Measurements from ENCODE around the gene PRKG1. TPM values are rescaled to one million over a fixed set of nuclear protein-coding genes. Genes with fewer than 3 reads are reported as not detected.

Gene PRKG1
- total and polyA plus RNA-seq, 2 of the 4 experiments (the other 2 are of a cell fraction): 3.5 to 18.3 TPM

DNA sequence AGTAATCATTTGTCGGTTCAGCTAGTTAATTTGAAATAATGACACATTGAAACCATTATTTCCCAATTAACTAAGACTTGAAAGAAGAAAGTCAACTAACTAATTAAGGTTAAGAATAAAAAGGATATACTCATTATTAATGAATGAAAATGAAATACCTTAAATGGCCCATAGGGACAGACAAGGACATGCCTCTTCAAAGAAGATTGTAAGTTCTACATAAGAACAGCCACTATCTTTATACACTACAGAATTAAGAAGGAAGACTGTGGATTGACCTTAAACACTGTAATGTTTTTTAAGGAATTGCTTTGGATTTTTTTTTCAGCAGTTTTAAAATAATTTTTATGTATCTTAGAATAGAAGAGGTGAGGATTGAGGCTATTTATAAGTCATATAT, 564.5 kb downstream of the PRKG1 start:
- no peaks in the 10 kb centered on the region for H3K27me3 ChIP-seq (ENCODE audit: control insufficient read depth, insufficient read depth, low read length)
- no peak overlapping the region for H3K9ac ChIP-seq (ENCODE audit: low read depth, low read length)
- H3K36me3 ChIP-seq (ENCODE audit: control insufficient read depth, insufficient read depth, low read length): no peaks in the 10 kb centered on the region
- H3K23ac ChIP-seq (ENCODE audit: low read depth, low read length): no peak overlapping the region
- dilution Hi-C loops (cut with HindIII; ENCODE audit: low sequenced_read_pairs, unreplicated experiment): no loop called here
- no peak overlapping the region for H2BK5ac ChIP-seq (ENCODE audit: low read depth, low read length, poor library complexity, severe bottlenecking)
- no peak overlapping the region for H2BK20ac ChIP-seq (ENCODE audit: low read depth, low read length)
- H2AK9ac ChIP-seq (replicated peaks; ENCODE audit: low read depth, low read length, poor library complexity): no peak overlapping the region
- intact Hi-C loops (cut with micrococcal nuclease): no loop called here
- no peak overlapping the region for H3K56ac ChIP-seq (ENCODE audit: extremely low read depth, insufficient read depth, low read length)
- no peaks in the 10 kb centered on the region for H3K9me1 ChIP-seq (ENCODE audit: insufficient read depth, low read length)
- TF ChIP-seq RFX5 (IDR thresholded peaks at IDR 0.05; ENCODE audit: low read depth, low read length): no peak
- no peak for TF ChIP-seq BHLHE40 (IDR thresholded peaks at IDR 0.05; ENCODE audit: low read depth, low read length)
- TF ChIP-seq MXI1 (IDR thresholded peaks at IDR 0.05; ENCODE audit: borderline replicate concordance, low read depth, low read length): no peak
- no peak for TF ChIP-seq NFE2L2 (IDR thresholded peaks at IDR 0.05; ENCODE audit: low read depth, low read length)
- no peak for TF ChIP-seq RCOR1 (IDR thresholded peaks at IDR 0.05; ENCODE audit: insufficient replicate concordance, low read length)
- TF ChIP-seq, protein P1, sequence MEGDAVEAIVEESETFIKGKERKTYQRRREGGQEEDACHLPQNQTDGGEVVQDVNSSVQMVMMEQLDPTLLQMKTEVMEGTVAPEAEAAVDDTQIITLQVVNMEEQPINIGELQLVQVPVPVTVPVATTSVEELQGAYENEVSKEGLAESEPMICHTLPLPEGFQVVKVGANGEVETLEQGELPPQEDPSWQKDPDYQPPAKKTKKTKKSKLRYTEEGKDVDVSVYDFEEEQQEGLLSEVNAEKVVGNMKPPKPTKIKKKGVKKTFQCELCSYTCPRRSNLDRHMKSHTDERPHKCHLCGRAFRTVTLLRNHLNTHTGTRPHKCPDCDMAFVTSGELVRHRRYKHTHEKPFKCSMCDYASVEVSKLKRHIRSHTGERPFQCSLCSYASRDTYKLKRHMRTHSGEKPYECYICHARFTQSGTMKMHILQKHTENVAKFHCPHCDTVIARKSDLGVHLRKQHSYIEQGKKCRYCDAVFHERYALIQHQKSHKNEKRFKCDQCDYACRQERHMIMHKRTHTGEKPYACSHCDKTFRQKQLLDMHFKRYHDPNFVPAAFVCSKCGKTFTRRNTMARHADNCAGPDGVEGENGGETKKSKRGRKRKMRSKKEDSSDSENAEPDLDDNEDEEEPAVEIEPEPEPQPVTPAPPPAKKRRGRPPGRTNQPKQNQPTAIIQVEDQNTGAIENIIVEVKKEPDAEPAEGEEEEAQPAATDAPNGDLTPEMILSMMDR (conservative IDR thresholded peaks at IDR 0.05; ENCODE audit: low read depth, low read length): no peak
- no peak for TF ChIP-seq MAFK (IDR thresholded peaks at IDR 0.05; ENCODE audit: low read depth, low read length)
- TF ChIP-seq, protein P2, sequence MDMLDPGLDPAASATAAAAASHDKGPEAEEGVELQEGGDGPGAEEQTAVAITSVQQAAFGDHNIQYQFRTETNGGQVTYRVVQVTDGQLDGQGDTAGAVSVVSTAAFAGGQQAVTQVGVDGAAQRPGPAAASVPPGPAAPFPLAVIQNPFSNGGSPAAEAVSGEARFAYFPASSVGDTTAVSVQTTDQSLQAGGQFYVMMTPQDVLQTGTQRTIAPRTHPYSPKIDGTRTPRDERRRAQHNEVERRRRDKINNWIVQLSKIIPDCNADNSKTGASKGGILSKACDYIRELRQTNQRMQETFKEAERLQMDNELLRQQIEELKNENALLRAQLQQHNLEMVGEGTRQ (IDR thresholded peaks at IDR 0.05; ENCODE audit: low read depth, low read length): no peak
- no peak for TF ChIP-seq CEBPB (IDR thresholded peaks at IDR 0.05; ENCODE audit: low read depth, low read length)
- no peak for TF ChIP-seq ELK1 (IDR thresholded peaks at IDR 0.05; ENCODE audit: borderline replicate concordance, low read depth, low read length)
- H3K4ac ChIP-seq (ENCODE audit: low read depth, low read length): no peak overlapping the region
- H2BK120ac ChIP-seq (ENCODE audit: low read depth, low read length): no peak overlapping the region
- BruUV-seq (replicated peaks): no TSS peak
- H2BK15ac ChIP-seq (ENCODE audit: low read depth, low read length): no peak overlapping the region
- CTCF ChIA-PET: interaction anchor here (0.6 kb wide), 1 partner anchor 31 kb away, joined by 3 read pairs; no protein-coding TSS in a partner anchor
- no peaks in the 10 kb centered on the region for H3K4me1 ChIP-seq (ENCODE audit: control insufficient read depth, insufficient read depth, low read length)
- no peak overlapping the region for H3K14ac ChIP-seq (replicated peaks; ENCODE audit: low read depth, low read length)
- POLR2A ChIA-PET (ENCODE audit: unreplicated experiment): interaction anchor here (0.6 kb wide), 1 partner anchor 136 kb away, joined by 12 read pairs; no protein-coding TSS in a partner anchor
- ATAC-seq (ENCODE audit: low read depth) (no peak), DNase-seq (no peak)
- no peak overlapping the region for H3K4me2 ChIP-seq (ENCODE audit: low read depth, low read length)
- no peak overlapping the region for H2AK5ac ChIP-seq (ENCODE audit: low read depth, low read length)
- H4K5ac ChIP-seq (ENCODE audit: low read depth, low read length): no peak overlapping the region
- H3K27ac ChIP-seq (ENCODE audit: insufficient read depth, low read length): no peak overlapping the region
- no peak overlapping the region for H2AFZ ChIP-seq (replicated peaks; ENCODE audit: low read length, poor library complexity)
- in situ Hi-C loops (cut with MboI; ENCODE audit: low sequenced_read_pairs): no loop called here
- H3K79me1 ChIP-seq (ENCODE audit: low read depth in 1 of 2, low read length in 2 of 2): no peaks in the 10 kb centered on the region
- H3K9me3 ChIP-seq (ENCODE audit: control insufficient read depth, insufficient read depth, low read length): no peaks in the 10 kb centered on the region
- no peak overlapping the region for H4K91ac ChIP-seq (ENCODE audit: insufficient read depth, low read depth, low read length)
- H4K20me1 ChIP-seq (ENCODE audit: insufficient read depth, low read length): no peaks in the 10 kb centered on the region
- H3K18ac ChIP-seq (ENCODE audit: low read depth, low read length): no peak overlapping the region
- no CpG with 5 or more reads among the region's 1 CpG for WGBS, 2 experiments (ENCODE audit: extremely low coverage in 2 of 2, insufficient read length in 1 of 2)
- H3K4me3 ChIP-seq (ENCODE audit: insufficient read depth, low read depth, low read length): no peak overlapping the region
- H4K8ac ChIP-seq (ENCODE audit: low read depth in 2 of 2, low read length in 2 of 2): no peak overlapping the region
